Measurements from ENCODE around the gene KAT7.

The KAT7 gene

DNA sequence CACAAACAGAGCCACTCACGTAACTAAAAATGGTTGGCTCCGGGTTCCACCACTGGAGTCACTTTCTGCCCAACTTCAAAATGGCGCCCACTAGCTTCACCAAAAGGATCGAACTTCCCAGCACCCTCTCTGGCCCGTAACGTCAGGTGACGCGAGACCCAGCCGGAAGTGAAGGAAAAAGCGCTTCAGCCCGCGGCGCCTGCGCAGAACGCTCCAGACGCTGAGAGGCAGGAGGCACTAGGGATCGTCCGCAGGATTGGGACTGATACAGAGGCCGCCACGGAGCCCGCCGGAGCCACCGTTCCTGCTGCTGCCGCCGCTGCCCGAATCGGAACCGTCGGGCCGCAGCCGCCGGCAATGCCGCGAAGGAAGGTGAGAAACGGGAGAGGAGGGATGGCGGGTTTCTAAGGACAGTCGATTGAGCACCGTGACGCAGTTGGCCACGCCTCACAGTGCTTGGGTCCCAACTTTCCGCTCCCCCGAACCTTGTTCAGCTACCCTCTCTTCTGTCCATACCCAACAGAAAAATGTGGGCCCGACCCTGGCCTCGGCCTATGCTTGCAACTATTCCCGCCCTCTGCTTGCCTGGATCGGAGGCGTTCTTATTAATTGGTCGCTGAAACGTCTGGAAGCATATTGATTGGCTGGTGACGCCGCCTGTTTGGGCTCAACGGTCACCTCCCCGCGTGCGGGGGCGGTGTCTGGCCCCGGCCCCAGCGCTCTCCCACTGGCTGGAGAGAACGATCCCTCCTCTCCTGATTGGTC lies at the start of gene KAT7:
KAT7 (plus strand) TSS at position 204 of the 765 bp plus-strand sequence; CDS start at position 358, 154 bp downstream.
- TF ChIP-seq POLR2A (IDR thresholded peaks at IDR 0.05; ENCODE audit: low read length): peak; percentile 98
- no peak for TF ChIP-seq GATA1 (IDR thresholded peaks at IDR 0.05; ENCODE audit: low read depth, low read length)
- peak; percentile 99 to 100 for DNase-seq

DNA sequence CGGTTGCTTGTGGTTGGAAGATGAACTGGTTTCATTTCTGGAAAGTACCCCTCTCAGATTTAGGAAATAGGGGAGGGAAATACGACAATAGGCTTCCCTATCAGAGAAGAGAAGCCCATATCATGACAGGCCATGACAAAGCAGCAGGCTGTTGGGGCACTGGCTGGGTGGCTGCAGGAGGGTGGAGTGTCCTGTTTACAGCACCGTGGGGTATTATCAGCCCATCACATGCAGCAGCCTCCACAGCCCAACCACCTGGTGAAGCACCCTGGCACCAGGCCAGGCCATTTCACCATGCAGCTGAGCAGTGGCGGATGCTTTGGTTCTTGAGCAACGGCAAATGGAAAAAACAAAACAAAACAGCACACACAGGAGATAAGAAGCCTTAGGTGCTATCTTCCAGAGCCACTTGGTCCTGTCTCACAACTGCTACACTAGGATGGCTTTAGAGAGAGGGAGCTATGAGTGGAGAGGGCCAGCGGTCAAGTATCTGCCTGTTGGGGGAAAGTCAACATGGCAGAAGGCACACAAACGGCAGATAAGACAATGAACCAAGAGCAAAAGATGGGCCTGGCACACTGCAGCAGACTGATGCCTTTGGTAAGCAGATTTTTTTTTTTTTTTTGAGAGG lies 48.7 kb upstream of the KAT7 start:
- peak; percentile 100 for DNase-seq
- TF ChIP-seq GATA1 (IDR thresholded peaks at IDR 0.05; ENCODE audit: low read depth, low read length): peak; percentile 98
- peak; percentile 57 for TF ChIP-seq POLR2A (IDR thresholded peaks at IDR 0.05; ENCODE audit: low read length)

DNA sequence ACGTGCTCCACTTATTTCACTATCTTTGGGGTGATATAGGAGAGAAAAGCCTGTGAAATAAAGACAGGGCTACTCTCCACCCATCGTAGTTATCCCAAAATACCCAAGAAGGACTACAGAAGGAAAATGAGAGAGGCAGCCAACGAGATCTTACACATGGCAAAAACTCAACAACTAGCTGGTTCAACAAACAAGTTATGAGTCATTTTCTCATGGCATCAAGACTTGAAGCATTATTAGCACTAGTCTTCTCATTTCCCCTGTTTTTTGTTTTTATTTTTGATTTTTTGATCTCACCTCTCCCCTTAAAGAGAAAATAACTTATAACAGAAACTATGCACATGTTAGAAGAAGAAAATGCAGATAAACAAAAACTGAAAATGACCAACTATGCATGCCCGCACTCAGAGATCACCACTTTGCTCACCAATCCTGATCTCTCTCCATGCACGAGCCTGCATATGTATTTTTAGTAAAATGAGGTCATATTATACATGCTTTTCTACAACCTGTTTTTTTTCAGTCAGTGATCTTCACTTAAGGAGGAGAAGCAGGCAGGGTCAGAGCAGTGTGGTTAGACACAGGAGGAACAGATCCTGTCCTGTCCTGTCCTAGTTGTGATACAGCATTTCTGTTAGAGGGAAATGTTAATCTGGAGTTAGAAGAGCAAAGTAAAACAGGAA lies 47.3 kb upstream of the KAT7 start:
- TF ChIP-seq POLR2A (IDR thresholded peaks at IDR 0.05; ENCODE audit: low read length) (no peak), GATA1 (IDR thresholded peaks at IDR 0.05; ENCODE audit: low read depth, low read length) (no peak)
- peak in 1 of 2 experiments; percentile 63 for DNase-seq

DNA sequence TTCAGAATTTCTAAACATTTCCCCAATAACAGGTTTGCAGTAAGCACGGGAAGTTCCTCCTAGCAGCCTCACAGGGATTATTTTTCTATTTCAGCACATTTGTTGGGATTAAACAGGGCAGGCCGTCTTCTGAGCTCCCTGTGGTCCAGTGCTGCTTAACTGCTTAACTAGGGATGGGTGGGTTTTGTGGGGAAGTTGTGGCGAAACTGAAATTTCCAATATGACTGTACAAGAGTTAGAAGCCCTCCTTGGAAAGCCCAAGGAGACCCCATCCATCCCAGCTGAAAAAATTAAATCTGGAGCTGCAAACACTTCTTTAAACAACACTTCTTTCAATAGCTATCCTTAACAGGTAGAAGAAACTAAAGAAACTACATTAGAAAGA lies 46.8 kb upstream of the KAT7 start:
- TF ChIP-seq GATA1 (IDR thresholded peaks at IDR 0.05; ENCODE audit: low read depth, low read length) (no peak), POLR2A (IDR thresholded peaks at IDR 0.05; ENCODE audit: low read length) (no peak)
- DNase-seq: no peak

DNA sequence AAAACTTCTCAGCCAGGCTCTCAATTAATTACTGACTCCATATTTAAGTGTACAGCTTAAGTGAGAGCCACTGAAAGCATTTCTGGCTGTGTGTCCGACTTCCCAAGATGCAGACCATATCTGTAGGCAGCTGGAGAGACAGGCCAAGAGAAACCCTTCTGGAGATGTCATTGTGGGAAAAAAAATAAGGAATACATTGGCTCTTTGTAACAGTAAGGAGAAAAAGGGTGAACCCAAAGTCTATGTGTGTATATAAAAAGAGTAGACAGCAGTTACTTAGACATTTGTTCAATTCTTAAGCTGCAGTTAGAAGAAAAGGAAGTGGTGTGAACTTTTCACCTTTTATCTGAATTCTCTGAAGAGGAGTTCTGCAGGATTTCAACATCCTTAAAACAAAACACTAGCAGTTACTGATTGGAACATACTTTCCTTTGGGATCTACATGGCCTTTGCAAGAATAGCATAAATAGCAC lies 46.3 kb upstream of the KAT7 start:
- TF ChIP-seq GATA1 (IDR thresholded peaks at IDR 0.05; ENCODE audit: low read depth, low read length) (no peak), POLR2A (IDR thresholded peaks at IDR 0.05; ENCODE audit: low read length) (no peak)
- DNase-seq: no peak

DNA sequence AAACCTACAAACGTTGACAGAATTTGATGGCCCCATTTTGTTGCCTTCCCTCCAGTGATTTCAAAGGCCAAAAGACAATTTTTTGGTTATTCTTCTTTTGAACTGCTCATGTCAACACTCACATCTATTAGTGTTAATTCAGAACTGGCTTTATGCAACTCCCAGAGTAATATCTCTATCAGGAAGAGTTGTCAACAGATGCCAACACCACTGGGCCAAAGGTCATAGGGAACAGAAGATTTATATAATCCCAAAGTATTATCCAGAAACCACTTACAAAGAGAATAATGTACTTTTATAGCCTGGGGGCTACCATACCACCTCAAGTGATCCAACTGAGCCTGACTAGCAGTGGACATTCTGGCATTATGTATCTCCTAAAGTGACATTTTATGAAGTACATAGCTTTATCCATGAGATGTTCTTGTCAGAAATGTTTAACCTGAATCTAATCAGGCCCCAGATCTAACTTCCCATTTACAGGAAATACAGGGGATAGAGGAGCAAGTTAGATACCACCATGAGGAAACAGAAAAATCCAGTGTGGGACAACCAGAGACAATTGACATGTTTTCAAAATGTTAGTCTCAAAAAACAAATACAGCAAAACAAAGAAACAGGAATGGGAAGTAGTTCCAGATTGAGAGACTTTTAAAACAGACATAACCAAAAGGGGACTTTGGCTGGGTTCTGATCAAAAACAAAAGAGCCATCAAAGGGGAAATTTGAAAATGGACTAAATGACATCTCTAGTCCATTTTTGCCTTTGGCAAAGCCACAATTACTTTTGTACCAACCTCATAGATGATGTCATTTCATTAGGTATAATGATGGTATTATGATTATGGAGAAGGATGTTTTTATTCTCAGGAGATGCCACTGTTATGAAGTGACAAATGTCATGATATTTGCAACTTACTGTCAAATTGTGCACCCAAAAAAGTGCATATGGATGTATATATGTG lies 43.0 kb upstream of the KAT7 start:
- no peak for DNase-seq
- TF ChIP-seq GATA1 (IDR thresholded peaks at IDR 0.05; ENCODE audit: low read depth, low read length) (no peak), POLR2A (IDR thresholded peaks at IDR 0.05; ENCODE audit: low read length) (no peak)

DNA sequence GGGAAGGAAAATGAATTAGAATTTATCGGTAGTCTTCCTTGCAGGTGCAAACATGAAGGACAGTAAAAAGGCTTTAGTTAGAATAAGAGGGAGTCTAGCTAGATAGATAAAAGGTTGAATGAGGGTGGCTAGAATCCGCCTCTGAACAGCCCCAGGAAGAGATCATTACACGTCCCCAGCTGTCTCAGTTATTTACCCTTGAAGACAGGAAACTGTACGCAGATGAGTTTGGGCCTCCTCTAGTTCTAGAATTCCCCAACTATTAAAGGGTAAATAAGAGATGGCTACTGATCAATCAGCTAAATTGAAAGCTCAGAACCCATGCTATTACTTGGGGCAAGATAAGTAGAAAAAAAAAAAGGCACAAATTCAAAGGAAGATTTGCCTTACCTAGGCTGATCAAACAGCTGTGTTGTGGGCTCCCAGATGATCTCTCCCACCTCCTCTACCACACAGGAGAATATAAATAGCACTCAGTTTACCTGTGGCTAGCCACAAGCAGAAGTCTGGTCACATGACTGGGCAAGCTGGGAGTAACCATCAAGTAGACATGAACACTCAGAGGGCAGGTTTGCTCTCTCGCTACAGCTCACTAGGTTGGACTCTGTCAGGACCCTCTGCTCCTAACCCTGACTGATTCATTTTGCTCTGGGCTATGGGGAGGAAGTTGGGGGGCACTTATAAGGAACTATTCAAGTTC lies 41.5 kb upstream of the KAT7 start:
- no peak for DNase-seq
- TF ChIP-seq POLR2A (IDR thresholded peaks at IDR 0.05; ENCODE audit: low read length): no peak
- TF ChIP-seq GATA1 (IDR thresholded peaks at IDR 0.05; ENCODE audit: low read depth, low read length): no peak

DNA sequence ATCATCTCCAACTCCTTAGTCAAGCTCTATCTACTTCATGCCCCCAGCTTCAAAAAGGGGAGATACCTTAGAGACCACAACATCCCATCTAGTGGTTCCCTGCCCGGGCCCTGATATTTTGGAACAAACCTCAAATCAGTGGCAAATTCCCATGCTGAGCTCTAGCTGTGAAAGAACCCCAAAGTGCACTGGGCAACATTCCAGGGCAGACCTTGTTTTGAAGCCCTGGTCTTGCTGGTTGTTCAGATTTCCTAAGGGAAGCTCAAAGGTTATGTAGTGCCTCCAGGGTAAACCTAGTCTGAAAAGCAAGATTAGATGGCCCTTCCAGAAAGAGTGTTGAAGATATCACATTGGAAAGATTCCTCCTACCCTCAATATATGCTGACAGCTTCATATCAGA lies 40.8 kb upstream of the KAT7 start:
- TF ChIP-seq GATA1 (IDR thresholded peaks at IDR 0.05; ENCODE audit: low read depth, low read length): no peak
- TF ChIP-seq POLR2A (IDR thresholded peaks at IDR 0.05; ENCODE audit: low read length): no peak
- no peak for DNase-seq

DNA sequence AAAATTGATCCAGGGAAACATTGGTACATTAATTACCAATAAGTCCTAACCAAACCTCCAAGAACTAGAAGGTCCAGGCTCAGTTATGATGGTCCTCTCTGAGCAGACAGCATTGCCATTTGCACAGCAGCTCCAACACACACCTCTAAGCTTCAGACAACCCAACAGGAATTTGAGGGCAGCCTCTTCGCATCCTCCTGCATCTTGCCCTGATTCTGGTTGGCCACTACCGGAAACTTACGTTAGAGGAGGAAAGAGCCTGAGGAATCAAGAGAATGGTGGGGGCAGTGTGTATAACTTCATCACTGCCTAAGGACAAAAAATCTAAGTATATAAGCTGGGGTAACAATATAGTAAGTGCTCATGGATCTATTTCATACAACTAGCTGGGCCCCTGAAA lies 40.3 kb upstream of the KAT7 start:
- TF ChIP-seq POLR2A (IDR thresholded peaks at IDR 0.05; ENCODE audit: low read length): no peak
- TF ChIP-seq GATA1 (IDR thresholded peaks at IDR 0.05; ENCODE audit: low read depth, low read length): no peak
- no peak for DNase-seq

DNA sequence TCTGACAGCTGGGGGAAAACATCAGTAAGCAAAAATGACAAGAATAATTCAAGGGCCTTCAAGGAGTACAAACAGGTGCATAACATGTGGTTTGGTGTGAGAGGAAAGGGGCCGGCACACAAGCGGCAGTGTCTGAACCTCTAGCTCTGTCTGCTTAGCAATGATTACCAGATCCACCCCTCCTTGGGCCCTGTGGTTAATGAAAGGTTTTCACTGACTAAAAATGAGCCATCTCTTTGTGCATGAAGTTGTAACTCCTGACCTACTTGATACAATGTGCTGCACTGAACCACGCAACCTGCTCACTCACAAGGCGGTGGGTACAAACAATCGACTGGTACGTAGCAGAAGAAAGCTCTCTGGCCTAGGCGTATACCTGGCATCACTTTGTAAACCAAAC lies 39.7 kb upstream of the KAT7 start:
- TF ChIP-seq GATA1 (IDR thresholded peaks at IDR 0.05; ENCODE audit: low read depth, low read length) (no peak), POLR2A (IDR thresholded peaks at IDR 0.05; ENCODE audit: low read length) (no peak)
- DNase-seq: no peak

DNA sequence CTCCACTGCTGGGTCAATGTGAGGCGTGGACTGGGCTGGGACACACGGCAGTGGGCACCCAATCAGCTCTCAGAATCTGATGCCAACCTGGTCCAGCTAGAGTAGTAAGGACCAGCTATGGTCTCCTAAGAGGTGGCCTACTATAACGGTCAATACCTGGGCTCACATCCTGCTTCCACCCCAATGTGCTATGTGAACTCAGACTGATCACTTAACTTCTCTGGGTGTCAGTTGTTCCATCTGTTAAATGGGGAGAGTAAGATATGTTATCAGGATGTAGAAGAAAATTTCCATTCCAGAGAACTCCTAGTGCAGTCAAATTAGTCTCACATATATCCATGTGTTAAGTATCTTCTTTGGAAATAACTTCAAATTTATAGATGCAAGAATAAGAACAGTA lies 38.8 kb upstream of the KAT7 start:
- no peak for DNase-seq
- TF ChIP-seq POLR2A (IDR thresholded peaks at IDR 0.05; ENCODE audit: low read length) (no peak), GATA1 (IDR thresholded peaks at IDR 0.05; ENCODE audit: low read depth, low read length) (no peak)

DNA sequence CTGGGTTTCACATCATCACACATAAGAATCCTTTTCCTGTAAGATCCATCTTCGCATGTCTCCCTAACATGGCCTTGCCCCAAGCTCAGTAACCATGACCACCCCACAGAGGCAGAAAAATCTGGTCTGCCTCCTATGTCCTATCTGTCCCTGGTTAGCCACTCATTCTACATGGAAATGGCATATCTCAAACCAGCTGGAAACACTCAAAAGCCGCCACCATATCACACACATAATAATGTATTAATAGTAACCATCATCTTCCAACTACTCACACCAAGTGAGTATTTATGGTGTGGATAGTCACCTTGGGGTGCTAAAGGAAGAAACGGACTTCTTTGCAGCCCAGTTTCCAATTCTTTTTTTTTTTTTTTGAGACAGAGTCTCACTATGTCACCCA lies 36.0 kb upstream of the KAT7 start:
- TF ChIP-seq GATA1 (IDR thresholded peaks at IDR 0.05; ENCODE audit: low read depth, low read length) (no peak), POLR2A (IDR thresholded peaks at IDR 0.05; ENCODE audit: low read length) (no peak)
- DNase-seq: no peak

DNA sequence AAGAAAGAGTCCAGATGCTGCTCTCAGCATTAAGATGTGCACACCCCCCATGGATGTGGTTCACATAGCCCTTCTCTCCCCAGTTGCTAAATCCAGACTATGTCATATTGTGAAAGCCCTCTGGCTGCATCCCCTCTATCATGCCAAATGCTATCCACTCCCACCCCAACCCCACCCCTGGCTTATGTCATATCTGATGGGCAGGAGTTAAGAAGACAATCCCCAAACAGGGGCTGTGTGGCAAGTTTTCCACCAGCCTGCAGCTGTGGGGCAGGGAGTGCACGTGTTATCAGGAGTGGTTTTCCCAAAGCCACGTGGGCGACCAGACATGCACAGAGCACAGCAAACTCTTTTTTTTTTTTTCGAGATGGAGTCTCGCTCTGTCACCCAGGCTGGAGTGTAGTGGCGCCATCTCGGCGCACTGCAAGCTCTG lies 34.5 kb upstream of the KAT7 start:
- peak; percentile 62 to 65 for DNase-seq
- TF ChIP-seq GATA1 (IDR thresholded peaks at IDR 0.05; ENCODE audit: low read depth, low read length) (no peak), POLR2A (IDR thresholded peaks at IDR 0.05; ENCODE audit: low read length) (no peak)

Measured in erythroblast (primary cell).